GM23338 (cell line): ENCODE data around the gene NT5DC2. TPM values are rescaled to one million over a fixed set of nuclear protein-coding genes. Genes with fewer than 3 reads are reported as not detected.

Experiments
- ATAC-seq: fragments of 200-7000 bp; cut with Tn5 transposase; 3 replicates; pipeline ENCODE4 v1.9.1; 2020
- DNase-seq: peaks from one replicate; pipeline ENCODE4 v3.0.0-alpha.2; 2015; ENCODE audit warnings: low spot score
- H2AFZ ChIP-seq: fragments of 200-600 bp; sonication (generic); 2 replicates; pipeline ENCODE4 v1.8.0; 2016; ENCODE audit warnings: antibody characterized with exemption, mild to moderate bottlenecking, moderate library complexity
- H3F3A ChIP-seq: fragments of 200-600 bp; sonication (generic); replicated peaks from 2 replicates; pipeline ENCODE4 v1.8.0; 2017; ENCODE audit warnings: antibody characterized with exemption, mixed run types, low read depth
- H3K27ac ChIP-seq: fragments of 200-600 bp; sonication (generic); 2 replicates; pipeline ENCODE4 v1.6.1; 2016; ENCODE audit warnings: low read depth
- H3K27me3 ChIP-seq: fragments of 200-600 bp; sonication (generic); 2 replicates; pipeline ENCODE4 v1.8.0; 2016; ENCODE audit warnings: mild to moderate bottlenecking, mixed run types, moderate library complexity; ENCODE audit not compliant: insufficient read depth
- H3K36me3 ChIP-seq: fragments of 200-600 bp; sonication (generic); 2 replicates; pipeline ENCODE4 v1.8.0; 2016; ENCODE audit warnings: mild to moderate bottlenecking; ENCODE audit not compliant: insufficient read depth
- H3K4me1 ChIP-seq: fragments of 200-600 bp; sonication (generic); 2 replicates; pipeline ENCODE4 v1.8.0; 2016; ENCODE audit warnings: mild to moderate bottlenecking, moderate library complexity; ENCODE audit not compliant: insufficient read depth
- H3K4me2 ChIP-seq: fragments of 200-600 bp; sonication (generic); 2 replicates; pipeline ENCODE4 v1.7.1; 2017; ENCODE audit warnings: mixed run types
- H3K4me3 ChIP-seq: fragments of 200-600 bp; sonication (generic); 2 replicates; pipeline ENCODE4 v1.6.1; 2016; ENCODE audit warnings: mixed run types
- H3K79me2 ChIP-seq: fragments of 200-600 bp; sonication (generic); replicated peaks from 2 replicates; pipeline ENCODE4 v1.8.0; 2017; ENCODE audit warnings: mild to moderate bottlenecking; ENCODE audit not compliant: insufficient read depth
- H3K9me2 ChIP-seq: fragments of 200-600 bp; sonication (generic); 2 replicates; pipeline ENCODE4 v1.8.0; 2017; ENCODE audit not compliant: insufficient read depth
- H4K20me1 ChIP-seq: fragments of 200-600 bp; sonication (generic); replicated peaks from 2 replicates; pipeline ENCODE4 v1.8.0; 2017; ENCODE audit warnings: mild to moderate bottlenecking; ENCODE audit not compliant: insufficient read depth
- H3K27ac Mint-ChIP-seq: 2 replicates; pipeline ENCODE4 v1.8.0; 2020; ENCODE audit warnings: inconsistent platforms, mild to moderate bottlenecking, moderate library complexity, mixed read lengths
- H3K27me3 Mint-ChIP-seq: 3 replicates; pipeline ENCODE4 v1.8.0; 2022; ENCODE audit warnings: low read depth, mild to moderate bottlenecking, moderate library complexity, mixed read lengths, inconsistent platforms; ENCODE audit not compliant: insufficient read depth, poor library complexity
- H3K36me3 Mint-ChIP-seq: 3 replicates; pipeline ENCODE4 v1.8.0; 2021; ENCODE audit warnings: low read depth, mild to moderate bottlenecking, inconsistent platforms, moderate library complexity, mixed read lengths
- H3K4me1 Mint-ChIP-seq: 3 replicates; pipeline ENCODE4 v1.8.0; 2020; ENCODE audit warnings: mild to moderate bottlenecking, inconsistent platforms, mixed read lengths
- H3K4me3 Mint-ChIP-seq: 3 replicates; pipeline ENCODE4 v1.8.0; 2021; ENCODE audit warnings: moderate library complexity, mild to moderate bottlenecking, inconsistent platforms, mixed read lengths
- H3K9me3 Mint-ChIP-seq: 3 replicates; pipeline ENCODE4 v1.8.0; 2020; ENCODE audit warnings: moderate library complexity, mild to moderate bottlenecking, inconsistent platforms, mixed read lengths
- CREB1 ChIP-seq: fragments of 250-450 bp; sonication (Bioruptor Pico); IDR thresholded peaks from 2 replicates; pipeline ENCODE4 v1.5.0; 2020; ENCODE audit warnings: low read depth, mild to moderate bottlenecking, moderate library complexity
- EZH2 ChIP-seq: fragments of 200-600 bp; sonication (generic); IDR thresholded peaks from one replicate; pipeline ENCODE4 v1.8.0; 2017; ENCODE audit warnings: antibody characterized with exemption, mild to moderate bottlenecking, low read depth; ENCODE audit not compliant: unreplicated experiment
- EZH2phosphoT487 ChIP-seq: fragments of 200-600 bp; sonication (generic); IDR thresholded peaks from one replicate; pipeline ENCODE4 v1.8.1; 2018; ENCODE audit warnings: antibody characterized with exemption; ENCODE audit not compliant: unreplicated experiment
- JUNB ChIP-seq: IDR thresholded peaks from one replicate; pipeline ENCODE4 v1.6.1; 2016; ENCODE audit warnings: antibody characterized with exemption; ENCODE audit not compliant: unreplicated experiment
- NANOG ChIP-seq: IDR thresholded peaks from 2 replicates; pipeline ENCODE4 v1.6.1; 2016; ENCODE audit warnings: antibody characterized with exemption, borderline replicate concordance
- POLR2AphosphoS5 ChIP-seq: IDR thresholded peaks from 2 replicates; pipeline ENCODE4 v1.6.1; 2016; ENCODE audit warnings: antibody characterized with exemption, low read depth
- STAT1 ChIP-seq: IDR thresholded peaks from one replicate; pipeline ENCODE4 v1.6.1; 2016; ENCODE audit warnings: antibody characterized with exemption; ENCODE audit not compliant: unreplicated experiment
- ZNF114 ChIP-seq: fragments of 250-450 bp; sonication (Bioruptor Pico); IDR thresholded peaks from 2 replicates; pipeline ENCODE4 v1.5.0; 2020; ENCODE audit warnings: mild to moderate bottlenecking, moderate library complexity
- ZNF331 ChIP-seq: fragments of 250-450 bp; sonication (Bioruptor Pico); IDR thresholded peaks from 2 replicates; pipeline ENCODE4 v1.5.0; 2020; ENCODE audit warnings: low read depth, mild to moderate bottlenecking, moderate library complexity
- polyA plus RNA-seq: library from polyadenylated mRNA; unstranded; fragments of >200 nt; fragmentation: Nextera tagmentation; extraction: Ambion mirVana; gene quantifications from 2 replicates; pipeline ENCODE4 v1.2.1, GENCODE V29; 2016
- total RNA-seq: library from RNA; depleted of rRNA; stranded (reverse); fragments of >200 nt; shearing (Covaris generic); gene quantifications from 2 replicates; pipeline ENCODE4 v1.2.3, GENCODE V29; 2014
- TF ChIP-seq, protein P1 (sequence below): IDR thresholded peaks from 2 replicates; pipeline ENCODE4 v1.6.1; 2016; ENCODE audit warnings: antibody characterized with exemption
- TF ChIP-seq, protein P2 (sequence below): fragments of 250-450 bp; sonication (Bioruptor Pico); IDR thresholded peaks from 2 replicates; pipeline ENCODE4 v1.5.0; 2020; ENCODE audit warnings: mild to moderate bottlenecking, moderate library complexity

NT5DC2 gene
- total and polyA plus RNA-seq, 2 experiments from 2014 or later, result 269 to 324 TPM

DNA sequence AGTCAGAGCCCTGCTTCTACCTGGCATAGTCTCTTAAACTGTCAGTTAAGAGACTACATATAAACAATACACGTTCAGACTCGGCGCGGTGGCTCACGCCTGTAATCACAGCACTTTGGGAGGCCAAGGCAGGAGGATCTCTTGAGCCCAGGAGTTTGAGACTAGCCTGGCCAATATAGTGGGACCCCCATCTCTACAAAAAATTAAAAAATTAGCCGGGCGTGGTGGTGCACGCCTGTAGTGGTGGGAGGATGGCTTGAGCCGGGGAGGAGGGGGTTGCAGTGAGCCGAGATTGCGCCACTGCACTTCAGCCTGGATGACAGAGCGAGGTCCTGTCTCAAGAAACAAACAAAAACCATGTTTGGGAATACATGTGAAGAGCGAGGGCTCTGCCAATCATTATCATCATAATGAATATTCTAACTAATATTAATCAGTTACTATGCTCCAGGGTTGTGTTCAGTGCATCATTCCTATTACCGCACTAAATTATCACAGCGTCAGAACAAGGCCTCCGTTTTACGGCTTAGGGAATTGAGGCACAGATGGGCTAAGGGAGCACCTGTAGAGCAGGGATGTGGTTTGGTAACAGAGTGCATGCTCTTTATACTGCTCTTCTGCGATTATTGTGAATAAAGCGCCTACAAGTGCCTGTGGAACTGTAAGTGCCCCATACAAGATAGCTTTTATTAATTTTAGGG is 1.9 kb upstream of the NT5DC2 start:
- H3K9me2 ChIP-seq, result no peaks in the 10 kb centered on the region
- TF ChIP-seq, protein P1, sequence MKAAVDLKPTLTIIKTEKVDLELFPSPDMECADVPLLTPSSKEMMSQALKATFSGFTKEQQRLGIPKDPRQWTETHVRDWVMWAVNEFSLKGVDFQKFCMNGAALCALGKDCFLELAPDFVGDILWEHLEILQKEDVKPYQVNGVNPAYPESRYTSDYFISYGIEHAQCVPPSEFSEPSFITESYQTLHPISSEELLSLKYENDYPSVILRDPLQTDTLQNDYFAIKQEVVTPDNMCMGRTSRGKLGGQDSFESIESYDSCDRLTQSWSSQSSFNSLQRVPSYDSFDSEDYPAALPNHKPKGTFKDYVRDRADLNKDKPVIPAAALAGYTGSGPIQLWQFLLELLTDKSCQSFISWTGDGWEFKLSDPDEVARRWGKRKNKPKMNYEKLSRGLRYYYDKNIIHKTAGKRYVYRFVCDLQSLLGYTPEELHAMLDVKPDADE, result no peak
- TF ChIP-seq POLR2AphosphoS5 (no peak), CREB1 (CRISPR knock-in tag) (no peak), NANOG (no peak), STAT1 (no peak), EZH2 (no peak), EZH2phosphoT487 (no peak), JUNB (no peak), ZNF114 (CRISPR knock-in tag) (no peak), ZNF331 (CRISPR knock-in tag) (no peak)
- TF ChIP-seq, protein P2, sequence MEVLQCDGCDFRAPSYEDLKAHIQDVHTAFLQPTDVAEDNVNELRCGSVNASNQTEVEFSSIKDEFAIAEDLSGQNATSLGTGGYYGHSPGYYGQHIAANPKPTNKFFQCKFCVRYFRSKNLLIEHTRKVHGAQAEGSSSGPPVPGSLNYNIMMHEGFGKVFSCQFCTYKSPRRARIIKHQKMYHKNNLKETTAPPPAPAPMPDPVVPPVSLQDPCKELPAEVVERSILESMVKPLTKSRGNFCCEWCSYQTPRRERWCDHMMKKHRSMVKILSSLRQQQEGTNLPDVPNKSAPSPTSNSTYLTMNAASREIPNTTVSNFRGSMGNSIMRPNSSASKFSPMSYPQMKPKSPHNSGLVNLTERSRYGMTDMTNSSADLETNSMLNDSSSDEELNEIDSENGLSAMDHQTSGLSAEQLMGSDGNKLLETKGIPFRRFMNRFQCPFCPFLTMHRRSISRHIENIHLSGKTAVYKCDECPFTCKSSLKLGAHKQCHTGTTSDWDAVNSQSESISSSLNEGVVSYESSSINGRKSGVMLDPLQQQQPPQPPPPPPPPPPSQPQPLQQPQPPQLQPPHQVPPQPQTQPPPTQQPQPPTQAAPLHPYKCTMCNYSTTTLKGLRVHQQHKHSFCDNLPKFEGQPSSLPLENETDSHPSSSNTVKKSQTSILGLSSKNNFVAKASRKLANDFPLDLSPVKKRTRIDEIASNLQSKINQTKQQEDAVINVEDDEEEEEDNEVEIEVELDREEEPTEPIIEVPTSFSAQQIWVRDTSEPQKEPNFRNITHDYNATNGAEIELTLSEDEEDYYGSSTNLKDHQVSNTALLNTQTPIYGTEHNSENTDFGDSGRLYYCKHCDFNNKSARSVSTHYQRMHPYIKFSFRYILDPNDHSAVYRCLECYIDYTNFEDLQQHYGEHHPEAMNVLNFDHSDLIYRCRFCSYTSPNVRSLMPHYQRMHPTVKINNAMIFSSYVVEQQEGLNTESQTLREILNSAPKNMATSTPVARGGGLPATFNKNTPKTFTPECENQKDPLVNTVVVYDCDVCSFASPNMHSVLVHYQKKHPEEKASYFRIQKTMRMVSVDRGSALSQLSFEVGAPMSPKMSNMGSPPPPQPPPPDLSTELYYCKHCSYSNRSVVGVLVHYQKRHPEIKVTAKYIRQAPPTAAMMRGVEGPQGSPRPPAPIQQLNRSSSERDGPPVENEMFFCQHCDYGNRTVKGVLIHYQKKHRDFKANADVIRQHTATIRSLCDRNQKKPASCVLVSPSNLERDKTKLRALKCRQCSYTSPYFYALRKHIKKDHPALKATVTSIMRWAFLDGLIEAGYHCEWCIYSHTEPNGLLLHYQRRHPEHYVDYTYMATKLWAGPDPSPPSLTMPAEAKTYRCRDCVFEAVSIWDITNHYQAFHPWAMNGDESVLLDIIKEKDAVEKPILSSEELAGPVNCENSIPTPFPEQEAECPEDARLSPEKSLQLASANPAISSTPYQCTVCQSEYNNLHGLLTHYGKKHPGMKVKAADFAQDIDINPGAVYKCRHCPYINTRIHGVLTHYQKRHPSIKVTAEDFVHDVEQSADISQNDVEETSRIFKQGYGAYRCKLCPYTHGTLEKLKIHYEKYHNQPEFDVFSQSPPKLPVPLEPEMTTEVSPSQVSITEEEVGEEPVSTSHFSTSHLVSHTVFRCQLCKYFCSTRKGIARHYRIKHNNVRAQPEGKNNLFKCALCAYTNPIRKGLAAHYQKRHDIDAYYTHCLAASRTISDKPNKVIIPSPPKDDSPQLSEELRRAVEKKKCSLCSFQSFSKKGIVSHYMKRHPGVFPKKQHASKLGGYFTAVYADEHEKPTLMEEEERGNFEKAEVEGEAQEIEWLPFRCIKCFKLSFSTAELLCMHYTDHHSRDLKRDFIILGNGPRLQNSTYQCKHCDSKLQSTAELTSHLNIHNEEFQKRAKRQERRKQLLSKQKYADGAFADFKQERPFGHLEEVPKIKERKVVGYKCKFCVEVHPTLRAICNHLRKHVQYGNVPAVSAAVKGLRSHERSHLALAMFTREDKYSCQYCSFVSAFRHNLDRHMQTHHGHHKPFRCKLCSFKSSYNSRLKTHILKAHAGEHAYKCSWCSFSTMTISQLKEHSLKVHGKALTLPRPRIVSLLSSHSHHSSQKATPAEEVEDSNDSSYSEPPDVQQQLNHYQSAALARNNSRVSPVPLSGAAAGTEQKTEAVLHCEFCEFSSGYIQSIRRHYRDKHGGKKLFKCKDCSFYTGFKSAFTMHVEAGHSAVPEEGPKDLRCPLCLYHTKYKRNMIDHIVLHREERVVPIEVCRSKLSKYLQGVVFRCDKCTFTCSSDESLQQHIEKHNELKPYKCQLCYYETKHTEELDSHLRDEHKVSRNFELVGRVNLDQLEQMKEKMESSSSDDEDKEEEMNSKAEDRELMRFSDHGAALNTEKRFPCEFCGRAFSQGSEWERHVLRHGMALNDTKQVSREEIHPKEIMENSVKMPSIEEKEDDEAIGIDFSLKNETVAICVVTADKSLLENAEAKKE (CRISPR knock-in tag), result no peak
- H3K27ac Mint-ChIP-seq, result no peak overlapping the region
- peaks cover 23% of the 10 kb centered on the region for H3K27me3 Mint-ChIP-seq
- no peak for DNase-seq
- H3K9me3 Mint-ChIP-seq, result no peaks in the 10 kb centered on the region
- H3K4me1 Mint-ChIP-seq, result peaks cover 40% of the 10 kb centered on the region
- H3K4me3 Mint-ChIP-seq, result peak overlapping the region; percentile 81; the same call in 1 of the 3 replicates
- no peak overlapping the region for H2AFZ ChIP-seq
- peak overlapping the region; percentile 86 for H3K4me2 ChIP-seq
- no peak for ATAC-seq
- H3K4me1 ChIP-seq, result peaks cover 43% of the 10 kb centered on the region
- peaks cover 36% of the 10 kb centered on the region for H4K20me1 ChIP-seq
- H3F3A ChIP-seq, result peaks cover 18% of the 10 kb centered on the region
- no peak overlapping the region for H3K27ac ChIP-seq
- peaks cover 2% of the 10 kb centered on the region; the same call in 1 of the 2 replicates for H3K36me3 ChIP-seq
- H3K27me3 ChIP-seq, result no peaks in the 10 kb centered on the region
- H3K79me2 ChIP-seq, result peaks cover 62% of the 10 kb centered on the region
- H3K36me3 Mint-ChIP-seq, result peaks cover 15% of the 10 kb centered on the region
- H3K4me3 ChIP-seq, result peak overlapping the region; percentile 79
